HepG2 (cell line): ENCODE data around the gene FITM1. TPM values are rescaled to one million over a fixed set of nuclear protein-coding genes. Genes with fewer than 3 reads are reported as not detected.
A peak's percentile ranks its signal among the peaks of the same experiment; 100 is the strongest.

Source experiments
- ATF5 ChIP-seq: sonication (generic); formaldehyde crosslinking; IDR thresholded peaks from 2 replicates; pipeline ENCODE4 v1.4.0; 2020; ENCODE audit warnings: mild to moderate bottlenecking, low read depth, missing genetic modification reagents
- CHD4 ChIP-seq: fragments of 200-600 bp; sonication (generic); IDR thresholded peaks from 2 replicates; pipeline ENCODE4 v1.7.0; 2017; ENCODE audit warnings: mild to moderate bottlenecking, low read length, borderline replicate concordance
- HMGXB3 ChIP-seq: sonication (generic); formaldehyde crosslinking; IDR thresholded peaks from 2 replicates; pipeline ENCODE4 v1.4.0; 2020; ENCODE audit warnings: missing genetic modification reagents, borderline replicate concordance
- ZNF282 ChIP-seq: fragments of 450-650 bp; IDR thresholded peaks from 2 replicates; pipeline ENCODE4 v1.6.1; 2018; ENCODE audit not compliant: partially characterized antibody
- ZNF660 ChIP-seq: sonication (generic); formaldehyde crosslinking; IDR thresholded peaks from 2 replicates; pipeline ENCODE4 v1.5.1; 2020; ENCODE audit warnings: mild to moderate bottlenecking, low read depth, missing genetic modification reagents, borderline replicate concordance
- polyA plus RNA-seq, 8 experiments: library from polyadenylated mRNA; depleted of rRNA in 3 of 8; stranded (reverse) in 7 of 8; unstranded in 1 of 8; fragments of >200 nt; fragmentation: Illumina TruSeq in 4 of 8; extraction: Trizol in 4 of 8; gene quantifications; 2 replicates each; pipeline versions ENCODE4 v1.2.1 to v1.2.3, GENCODE V29; 2011 to 2016; ENCODE audit warnings: low read depth in 4 of 8, missing spikeins in 1 of 8, mixed read lengths in 1 of 8; ENCODE audit not compliant: insufficient read depth in 1 of 8
- total RNA-seq, 5 experiments: library from RNA; depleted of rRNA; stranded (reverse); fragments of >200 nt; fragmentation: Illumina TruSeq; extraction: Trizol; gene quantifications; 2 replicates each; pipeline ENCODE4 v1.2.3, GENCODE V29; 2016; ENCODE audit warnings: low read depth in 1 of 5
- TF ChIP-seq, protein P1 (sequence below): sonication (generic); formaldehyde crosslinking; IDR thresholded peaks from 2 replicates; pipeline ENCODE4 v1.9.0; 2021; ENCODE audit warnings: missing genetic modification reagents, borderline replicate concordance

The FITM1 gene
- total and polyA plus RNA-seq, 2 of the 13 experiments (the other 11 are each of a cell fraction or from before 2014, with no cell fraction given): 2.7 to 5.8 TPM

DNA sequence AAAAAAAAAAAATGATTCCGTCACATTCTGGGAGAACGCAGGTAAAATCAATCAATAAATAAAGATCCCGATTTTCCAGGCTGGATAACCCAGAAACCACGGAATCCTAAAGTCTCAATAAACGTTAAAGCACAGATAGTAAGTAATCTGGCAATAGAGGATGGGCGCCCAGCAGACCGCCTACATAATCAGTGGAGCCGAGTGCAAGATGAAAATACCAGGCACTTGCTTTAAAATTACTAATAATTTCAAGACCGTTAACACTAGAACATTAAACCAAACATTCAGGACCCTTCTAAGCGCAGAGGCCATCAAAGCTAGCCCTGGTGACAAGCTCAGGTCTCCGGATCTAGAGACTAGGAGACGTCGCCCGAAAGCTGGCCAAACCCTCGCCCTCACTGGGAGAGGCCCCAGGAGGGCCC is 17.1 kb upstream of the FITM1 start (continued):
- peak; percentile 92; the same call in 1 of the 2 replicates for TF ChIP-seq CHD4
- no peak for TF ChIP-seq HMGXB3 (CRISPR knock-in tag)
- TF ChIP-seq ZNF282: no peak
- TF ChIP-seq ATF5 (CRISPR knock-in tag): no peak; the same call in 1 of the 2 replicates
- TF ChIP-seq, protein P1, sequence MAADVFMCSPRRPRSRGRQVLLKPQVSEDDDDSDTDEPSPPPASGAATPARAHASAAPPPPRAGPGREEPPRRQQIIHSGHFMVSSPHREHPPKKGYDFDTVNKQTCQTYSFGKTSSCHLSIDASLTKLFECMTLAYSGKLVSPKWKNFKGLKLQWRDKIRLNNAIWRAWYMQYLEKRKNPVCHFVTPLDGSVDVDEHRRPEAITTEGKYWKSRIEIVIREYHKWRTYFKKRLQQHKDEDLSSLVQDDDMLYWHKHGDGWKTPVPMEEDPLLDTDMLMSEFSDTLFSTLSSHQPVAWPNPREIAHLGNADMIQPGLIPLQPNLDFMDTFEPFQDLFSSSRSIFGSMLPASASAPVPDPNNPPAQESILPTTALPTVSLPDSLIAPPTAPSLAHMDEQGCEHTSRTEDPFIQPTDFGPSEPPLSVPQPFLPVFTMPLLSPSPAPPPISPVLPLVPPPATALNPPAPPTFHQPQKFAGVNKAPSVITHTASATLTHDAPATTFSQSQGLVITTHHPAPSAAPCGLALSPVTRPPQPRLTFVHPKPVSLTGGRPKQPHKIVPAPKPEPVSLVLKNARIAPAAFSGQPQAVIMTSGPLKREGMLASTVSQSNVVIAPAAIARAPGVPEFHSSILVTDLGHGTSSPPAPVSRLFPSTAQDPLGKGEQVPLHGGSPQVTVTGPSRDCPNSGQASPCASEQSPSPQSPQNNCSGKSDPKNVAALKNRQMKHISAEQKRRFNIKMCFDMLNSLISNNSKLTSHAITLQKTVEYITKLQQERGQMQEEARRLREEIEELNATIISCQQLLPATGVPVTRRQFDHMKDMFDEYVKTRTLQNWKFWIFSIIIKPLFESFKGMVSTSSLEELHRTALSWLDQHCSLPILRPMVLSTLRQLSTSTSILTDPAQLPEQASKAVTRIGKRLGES (CRISPR knock-in tag): 0 out of 2 replicates have a peak, but pooled peaks have one; percentile 53
- TF ChIP-seq ZNF660 (CRISPR knock-in tag): 0 out of 2 replicates have a peak, but pooled peaks have one; percentile 19
